ENCODE measurements around the gene KCNAB3. TPM values are rescaled to one million over a fixed set of nuclear protein-coding genes. Genes with fewer than 3 reads are reported as not detected.

The KCNAB3 gene
- total and polyA plus RNA-seq, 11 donors = 0.19 to 1.7 (median 0.38) TPM; not detected in 2

DNA sequence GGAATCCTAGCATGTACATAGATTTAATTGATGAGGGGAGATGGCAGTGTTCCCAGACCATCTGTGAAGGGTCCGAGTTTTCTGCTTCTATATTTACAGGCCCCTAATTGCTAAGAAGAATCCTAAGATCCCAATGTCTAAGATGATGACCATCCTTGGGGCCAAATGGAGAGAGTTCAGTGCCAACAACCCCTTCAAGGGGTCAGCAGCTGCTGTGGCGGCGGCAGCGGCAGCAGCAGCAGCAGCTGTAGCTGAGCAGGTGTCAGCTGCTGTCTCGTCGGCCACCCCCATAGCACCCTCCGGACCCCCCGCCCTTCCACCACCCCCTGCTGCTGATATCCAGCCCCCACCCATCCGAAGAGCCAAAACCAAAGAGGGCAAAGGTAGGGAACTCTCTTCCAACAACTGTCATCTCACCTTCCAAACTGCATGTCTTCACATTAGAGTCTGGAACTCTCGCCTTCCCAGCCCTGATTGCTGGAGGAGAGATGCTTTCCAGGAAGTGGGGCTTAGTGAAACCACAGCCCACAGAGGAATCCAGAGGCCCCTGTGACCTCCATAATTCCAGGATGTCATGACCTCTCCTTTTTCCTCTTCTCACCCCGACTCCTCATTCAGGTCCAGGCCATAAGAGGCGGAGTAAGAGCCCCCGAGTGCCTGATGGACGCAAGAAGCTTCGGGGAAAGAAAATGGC, 36.3 kb downstream of the KCNAB3 start:
- intact Hi-C loops (cut with DNase I) = loop anchor here in 3 of 10 donors (10.0 kb wide), 1 partner anchor 69 kb away; no protein-coding TSS in a partner anchor
- TF ChIP-seq, protein P1, sequence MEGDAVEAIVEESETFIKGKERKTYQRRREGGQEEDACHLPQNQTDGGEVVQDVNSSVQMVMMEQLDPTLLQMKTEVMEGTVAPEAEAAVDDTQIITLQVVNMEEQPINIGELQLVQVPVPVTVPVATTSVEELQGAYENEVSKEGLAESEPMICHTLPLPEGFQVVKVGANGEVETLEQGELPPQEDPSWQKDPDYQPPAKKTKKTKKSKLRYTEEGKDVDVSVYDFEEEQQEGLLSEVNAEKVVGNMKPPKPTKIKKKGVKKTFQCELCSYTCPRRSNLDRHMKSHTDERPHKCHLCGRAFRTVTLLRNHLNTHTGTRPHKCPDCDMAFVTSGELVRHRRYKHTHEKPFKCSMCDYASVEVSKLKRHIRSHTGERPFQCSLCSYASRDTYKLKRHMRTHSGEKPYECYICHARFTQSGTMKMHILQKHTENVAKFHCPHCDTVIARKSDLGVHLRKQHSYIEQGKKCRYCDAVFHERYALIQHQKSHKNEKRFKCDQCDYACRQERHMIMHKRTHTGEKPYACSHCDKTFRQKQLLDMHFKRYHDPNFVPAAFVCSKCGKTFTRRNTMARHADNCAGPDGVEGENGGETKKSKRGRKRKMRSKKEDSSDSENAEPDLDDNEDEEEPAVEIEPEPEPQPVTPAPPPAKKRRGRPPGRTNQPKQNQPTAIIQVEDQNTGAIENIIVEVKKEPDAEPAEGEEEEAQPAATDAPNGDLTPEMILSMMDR (IDR thresholded peaks at IDR 0.05) = no peak
- TF ChIP-seq POLR2A (IDR thresholded peaks at IDR 0.05) = no peak
- no peak overlapping the region for H3K27ac ChIP-seq
- ATAC-seq (no peak), DNase-seq (no peak)
- H3K4me3 ChIP-seq = no peak overlapping the region
- WGBS, 4 donors = 92 to 96% (median 94%) methylated on average over 7 to 15 of the region's 15 CpGs
- H3K27me3 ChIP-seq = no peaks in the 10 kb centered on the region
- peaks cover 0 to 83% (median 65%) of the 10 kb centered on the region in 9 donors for H3K36me3 ChIP-seq
- H3K9me3 ChIP-seq = no peaks in the 10 kb centered on the region
- H3K4me1 ChIP-seq = peaks cover 13 to 33% (median 20%) of the 10 kb centered on the region in 12 donors

DNA sequence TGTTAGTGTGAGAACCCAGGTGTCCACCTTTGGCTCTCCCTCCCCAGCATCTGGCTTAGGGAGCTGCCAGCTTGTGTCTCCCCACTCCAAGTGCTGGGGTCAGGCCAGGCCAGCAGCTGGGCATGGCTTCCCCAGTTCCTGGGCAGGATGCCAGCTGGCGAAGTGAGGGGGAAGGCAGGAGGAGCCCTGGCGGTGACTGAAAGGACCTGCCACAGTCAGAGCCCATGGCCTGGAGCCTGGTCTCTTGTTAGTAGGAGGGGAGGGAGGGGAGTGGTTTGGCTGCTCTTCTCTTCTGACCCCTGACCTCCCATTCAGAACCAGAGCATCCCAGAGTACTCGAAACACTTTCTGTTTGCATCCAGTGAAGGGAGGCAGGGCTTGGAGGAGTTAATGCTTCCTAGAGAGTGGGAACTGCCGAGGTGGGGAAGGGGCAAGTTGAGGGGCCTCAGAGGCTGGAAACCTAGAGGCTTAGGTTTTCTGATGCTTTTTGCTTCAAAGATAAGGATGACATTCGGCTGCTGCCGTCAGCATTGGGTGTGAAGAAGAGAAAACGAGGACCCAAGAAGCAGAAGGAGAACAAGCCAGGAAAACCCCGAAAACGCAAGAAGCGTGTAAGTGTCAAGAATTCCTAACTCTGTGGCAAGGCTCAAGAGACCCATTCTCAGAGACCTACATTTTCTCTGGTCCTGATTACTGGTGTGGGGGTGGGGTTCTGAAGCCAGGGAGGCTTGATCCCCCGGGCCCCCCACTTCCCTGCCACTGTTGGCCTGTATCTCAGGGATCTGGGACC, 40.3 kb downstream of the KCNAB3 start:
- intact Hi-C loops (cut with DNase I) = loop anchor here in 4 of 10 donors (2.0 to 5.0 kb wide), 5 partner anchors 25 to 43 kb away; partner anchors contain the start of genes CNTROB (in 2 of the 4), NAA38 (in 1 of the 4) and TRAPPC1 (in 1 of the 4)
- peak; percentile 96 to 99 (median 99) for DNase-seq
- Histone ChIP-seq H3K9me3 (no peaks in the 10 kb centered on the region), H3K4me3 (peak overlapping the region in 7 of 12 donors; percentile 23 to 86 (median 78)), H3K27ac (peak overlapping the region; percentile 72 to 98 (median 91)), H3K36me3 (peaks cover 0 to 44% (median 30%) of the 10 kb centered on the region in 9 donors), H3K27me3 (no peaks in the 10 kb centered on the region), H3K4me1 (peaks cover 17 to 49% (median 43%) of the 10 kb centered on the region in 12 donors)
- 18 to 32% (median 24%) methylated on average over 10 to 11 of the region's 11 CpGs for WGBS, 4 donors
- TF ChIP-seq, protein P1 (IDR thresholded peaks at IDR 0.05) = peak; percentile 30 to 65 (median 49)
- TF ChIP-seq POLR2A (IDR thresholded peaks at IDR 0.05) = no peak
- peak; percentile 85 to 91 (median 89) for ATAC-seq

DNA sequence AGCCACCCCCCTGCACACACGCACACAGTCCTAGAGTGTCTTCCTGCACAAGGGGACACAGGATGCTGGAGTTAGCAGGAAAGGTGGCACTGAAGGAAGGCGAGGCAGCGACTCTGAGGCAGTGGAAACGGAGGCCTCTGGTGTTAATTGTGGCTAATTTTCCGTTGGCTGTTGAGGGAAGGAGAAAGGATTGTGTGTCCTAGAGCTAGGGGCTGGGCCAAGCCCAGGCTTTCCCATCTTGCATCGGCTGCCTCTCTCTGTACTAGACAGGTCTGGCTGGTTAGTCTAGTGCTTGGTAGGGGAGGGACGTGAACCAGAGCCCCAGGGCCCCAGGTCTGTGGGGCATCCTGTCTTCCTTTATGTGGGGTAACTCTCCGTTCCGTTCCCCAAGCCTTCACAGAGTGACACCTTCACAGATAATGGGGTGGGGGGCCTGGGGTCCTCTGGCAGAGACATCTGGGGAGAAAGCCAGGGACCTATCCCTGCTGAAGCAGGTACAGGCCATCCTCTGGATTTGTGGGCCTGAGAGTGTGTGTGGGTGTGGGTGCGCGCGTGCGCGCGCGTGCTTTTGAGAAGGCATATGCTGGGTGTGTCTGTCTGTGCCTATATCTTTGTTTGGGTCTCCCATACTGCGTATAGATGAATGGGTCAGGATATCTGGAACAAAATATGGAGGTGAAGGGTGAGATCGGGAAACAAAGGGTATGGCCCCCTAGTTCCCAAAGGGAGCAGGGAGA, 41.3 kb downstream of the KCNAB3 start, which contains the start of gene CHD3:
CHD3 (plus strand) TSS at position 606 of the 737 bp plus-strand sequence. CDS start 212 bp downstream, outside the sequence.
- Histone ChIP-seq H3K27ac (peak within 1 kb of the TSS; percentile 72 to 98 (median 91)), H3K4me3 (peak within 1 kb of the TSS; percentile 8 to 86 (median 76)), H3K27me3 (no peaks in the 10 kb centered on the region), H3K36me3 (peaks cover 0 to 34% (median 20%) of the 10 kb centered on the region in 9 donors), H3K9me3 (no peaks in the 10 kb centered on the region), H3K4me1 (peaks cover 17 to 57% (median 44%) of the 10 kb centered on the region in 12 donors)
- DNase-seq = peak in 1 of 5 donors; percentile 40
- ATAC-seq = peak; percentile 4 to 71 (median 32)
- intact Hi-C loops (cut with DNase I) = loop anchor here in 4 of 10 donors (2.0 to 5.0 kb wide), 5 partner anchors 26 to 44 kb away; partner anchors contain the start of genes CNTROB (in 2 of the 4), NAA38 (in 1 of the 4) and TRAPPC1 (in 1 of the 4)
- TF ChIP-seq POLR2A (IDR thresholded peaks at IDR 0.05) = no peak
- TF ChIP-seq, protein P1 (IDR thresholded peaks at IDR 0.05) = no peak
- 28 to 41% (median 33%) methylated on average over 17 to 18 of the region's 18 CpGs for WGBS, 4 donors
